HEK293 (cell line): ENCODE data around the gene SKI.
A peak's percentile ranks its signal among the peaks of the same experiment; 100 is the strongest.

Experiments used
- CTCF ChIA-PET: fragments of 350-600 bp; formaldehyde crosslinking; extraction: SDS; loops from one replicate; lab custom pipeline; 2021; ENCODE audit warnings: antibody characterized with exemption; lab: Yijun Ruan, JAX
- POLR2A ChIA-PET: fragments of 300-600 bp; formaldehyde crosslinking; extraction: SDS; loops from one replicate; lab custom pipeline; 2020; ENCODE audit warnings: antibody characterized with exemption, inconsistent platforms; lab: Yijun Ruan, JAX
- H3K27ac ChIP-seq: fragments of 200-500 bp; sonication (Bioruptor generic); 2 replicates; pipeline ENCODE4 v1.5.1; 2014; ENCODE audit warnings: low read depth, low read length, control low read depth, inconsistent platforms; ENCODE audit errors: extremely low read depth
- H3K36me3 ChIP-seq, 2 experiments: fragments of 200-500 bp in 1 of 2; sonication (Bioruptor generic) in 1 of 2; 1 replicate in 1 of 2; 2 replicates in 1 of 2; pipeline ENCODE4 v1.5.1; 2014 to 2017; ENCODE audit warnings: inconsistent platforms in 2 of 2, low read length in 2 of 2; ENCODE audit not compliant: control insufficient read depth in 2 of 2, insufficient read depth in 1 of 2
- H3K4me1 ChIP-seq: fragments of 200-500 bp; sonication (Bioruptor generic); 2 replicates; pipeline ENCODE4 v1.5.1; 2014; ENCODE audit warnings: mild to moderate bottlenecking, low read length, inconsistent platforms; ENCODE audit not compliant: control insufficient read depth, insufficient read depth
- H3K4me3 ChIP-seq: 2 replicates; pipeline ENCODE4 v1.5.1; 2011; ENCODE audit warnings: low read depth, mild to moderate bottlenecking, control low read depth, low read length, moderate library complexity
- H3K9me3 ChIP-seq: fragments of 200-500 bp; sonication (Bioruptor generic); 2 replicates; pipeline ENCODE4 v1.5.1; 2014; ENCODE audit warnings: low read depth, low read length, inconsistent platforms; ENCODE audit not compliant: control insufficient read depth, insufficient read depth
- EGR2 ChIP-seq: fragments of 450-650 bp; formaldehyde crosslinking; IDR thresholded peaks from 2 replicates; pipeline ENCODE4 v1.5.1; 2016; ENCODE audit warnings: low read depth, missing biosample characterization, missing genetic modification characterization
- FEZF1 ChIP-seq: fragments of 450-650 bp; formaldehyde crosslinking; IDR thresholded peaks from 2 replicates; pipeline ENCODE4 v1.5.1; 2016; ENCODE audit warnings: missing biosample characterization, missing genetic modification characterization
- MEIS1 ChIP-seq: sonication (generic); formaldehyde crosslinking; IDR thresholded peaks from 2 replicates; pipeline ENCODE4 v1.8.1; 2022; ENCODE audit warnings: missing genetic modification reagents, mild to moderate bottlenecking, borderline replicate concordance
- OSR2 ChIP-seq: fragments of 450-650 bp; formaldehyde crosslinking; IDR thresholded peaks from 2 replicates; pipeline ENCODE4 v1.5.1; 2016; ENCODE audit warnings: missing biosample characterization, missing genetic modification characterization
- ZBTB7A ChIP-seq: fragments of 450-650 bp; formaldehyde crosslinking; IDR thresholded peaks from 2 replicates; pipeline ENCODE4 v1.5.1; 2016; ENCODE audit warnings: low read depth, missing biosample characterization, missing genetic modification characterization
- ZIC2 ChIP-seq: fragments of 450-650 bp; formaldehyde crosslinking; IDR thresholded peaks from 2 replicates; pipeline ENCODE4 v1.5.1; 2016; ENCODE audit warnings: missing biosample characterization, missing genetic modification characterization
- ZNF157 ChIP-seq: fragments of 450-650 bp; formaldehyde crosslinking; IDR thresholded peaks from 2 replicates; pipeline ENCODE4 v1.5.1; 2016; ENCODE audit warnings: missing biosample characterization, missing genetic modification characterization
- ZNF16 ChIP-seq: fragments of 450-650 bp; formaldehyde crosslinking; IDR thresholded peaks from 2 replicates; pipeline ENCODE4 v1.5.1; 2016; ENCODE audit warnings: low read depth, missing biosample characterization, missing genetic modification characterization
- ZNF174 ChIP-seq: fragments of 450-650 bp; formaldehyde crosslinking; IDR thresholded peaks from 2 replicates; pipeline ENCODE4 v1.5.0; 2017; ENCODE audit warnings: missing biosample characterization, mild to moderate bottlenecking, missing genetic modification characterization
- ZNF394 ChIP-seq: fragments of 450-650 bp; formaldehyde crosslinking; IDR thresholded peaks from 2 replicates; pipeline ENCODE4 v1.5.1; 2016; ENCODE audit warnings: missing biosample characterization, missing genetic modification characterization, mild to moderate bottlenecking, moderate library complexity, borderline replicate concordance
- ZNF530 ChIP-seq: fragments of 450-650 bp; formaldehyde crosslinking; IDR thresholded peaks from 2 replicates; pipeline ENCODE4 v1.5.1; 2016; ENCODE audit warnings: low read depth, missing biosample characterization, missing genetic modification characterization
- ZNF544 ChIP-seq: fragments of 450-650 bp; formaldehyde crosslinking; IDR thresholded peaks from 2 replicates; pipeline ENCODE4 v1.5.0; 2017; ENCODE audit warnings: missing biosample characterization, missing genetic modification characterization
- ZNF626 ChIP-seq: fragments of 450-650 bp; sonication (Bioruptor Pico); formaldehyde crosslinking; IDR thresholded peaks from 2 replicates; pipeline ENCODE4 v1.5.1; 2018; ENCODE audit warnings: missing biosample characterization, missing genetic modification characterization, inconsistent platforms
- ZNF664 ChIP-seq: fragments of 450-650 bp; formaldehyde crosslinking; IDR thresholded peaks from 2 replicates; pipeline ENCODE4 v1.5.1; 2016; ENCODE audit warnings: missing biosample characterization, missing genetic modification characterization
- TF ChIP-seq, protein P1 (sequence below): sonication (generic); formaldehyde crosslinking; IDR thresholded peaks from 2 replicates; pipeline ENCODE4 v1.8.1; 2022; ENCODE audit warnings: mild to moderate bottlenecking, moderate library complexity, missing genetic modification reagents
- TF ChIP-seq, protein P2 (sequence below): fragments of 450-650 bp; formaldehyde crosslinking; IDR thresholded peaks from 2 replicates; pipeline ENCODE4 v1.5.1; 2016; ENCODE audit warnings: missing biosample characterization, missing genetic modification characterization
- TF ChIP-seq, protein P3 (sequence below): fragments of 450-650 bp; formaldehyde crosslinking; IDR thresholded peaks from 2 replicates; pipeline ENCODE4 v1.5.1; 2016; ENCODE audit warnings: missing biosample characterization, missing genetic modification characterization

Gene SKI

DNA sequence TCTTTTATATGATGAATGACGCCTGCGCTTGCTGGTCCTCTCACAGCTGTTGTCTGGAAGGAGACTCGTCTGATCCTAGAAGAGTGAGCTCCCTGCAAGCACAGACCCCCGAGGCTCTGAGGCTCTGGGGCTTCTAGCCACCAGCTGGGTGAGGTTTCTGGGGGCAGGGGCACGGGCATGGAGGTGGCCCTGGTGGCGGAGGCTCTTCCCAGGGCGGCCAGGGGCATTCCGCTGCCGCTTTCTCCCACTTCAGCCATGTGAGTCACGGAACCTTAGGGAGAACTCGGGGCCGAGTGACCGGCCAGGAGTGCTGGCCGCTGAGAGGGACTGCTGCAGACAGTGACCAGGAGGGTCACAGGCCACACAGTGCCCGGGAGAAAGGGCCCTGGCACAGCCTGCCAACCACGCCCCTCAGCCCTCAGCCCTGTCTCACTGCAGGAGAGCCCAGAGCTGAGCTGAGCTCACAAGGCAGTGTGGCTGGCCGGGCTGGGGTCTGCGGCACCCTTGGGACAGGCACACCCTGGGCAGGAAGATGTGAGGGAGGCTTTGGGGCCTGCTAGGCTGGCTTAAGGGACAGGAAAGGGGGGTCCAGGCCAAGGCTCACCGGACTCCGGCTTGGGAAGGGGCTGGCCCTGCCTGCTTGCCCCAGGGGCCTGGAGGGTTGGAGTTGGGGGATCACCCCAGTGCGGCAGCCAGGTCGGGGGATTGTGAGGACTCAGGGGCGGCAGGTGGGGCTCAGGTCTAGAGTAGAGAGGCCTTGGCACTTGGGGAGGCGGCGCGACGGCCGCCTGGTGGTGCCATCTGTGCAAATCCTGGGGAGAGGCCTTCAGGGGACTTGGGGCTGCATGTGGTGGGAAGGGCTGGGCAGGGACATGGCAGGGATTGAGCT is 127.5 kb downstream of the SKI start:
- TF ChIP-seq MEIS1 (no peak), ZIC2 (tag by site-specific recombination) (0 out of 2 replicates have a peak, but pooled peaks have one; percentile 30)
- CTCF ChIA-PET = interaction anchor here (0.6 kb wide), 1 partner anchor 180 kb away, joined by 4 read pairs; no protein-coding TSS in a partner anchor
- POLR2A ChIA-PET = no interaction called here
- H3K9me3 ChIP-seq = no peaks in the 10 kb centered on the region
- H3K27ac ChIP-seq = no peak overlapping the region
- H3K4me3 ChIP-seq = no peak overlapping the region
- no peaks in the 10 kb centered on the region for H3K4me1 ChIP-seq
- no peaks in the 10 kb centered on the region; a peak in 1 of 3 replicates for H3K36me3 ChIP-seq

DNA sequence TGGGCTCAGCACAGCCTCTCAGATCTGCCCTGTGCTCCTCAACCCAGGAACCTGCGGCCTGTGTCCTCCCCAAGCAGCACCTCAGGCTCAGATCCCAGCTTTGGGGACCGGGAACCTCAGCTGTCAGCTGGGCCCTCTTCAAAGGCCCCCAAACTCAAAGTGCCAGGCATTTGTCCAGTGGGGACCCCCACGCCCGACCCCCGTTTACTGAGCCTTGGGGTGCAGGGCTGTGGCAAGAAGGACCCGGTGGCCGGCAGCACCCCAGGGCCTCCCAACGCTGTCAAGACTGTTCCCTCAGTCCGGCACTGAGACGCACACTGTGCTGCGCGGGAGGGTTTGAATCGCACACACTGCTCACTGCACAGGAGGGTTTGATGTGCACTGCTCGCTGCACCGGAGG is 128.3 kb downstream of the SKI start:
- Histone ChIP-seq H3K36me3 (no peaks in the 10 kb centered on the region; a peak in 1 of 3 replicates), H3K4me3 (no peak overlapping the region), H3K4me1 (no peaks in the 10 kb centered on the region), H3K9me3 (no peaks in the 10 kb centered on the region)
- POLR2A ChIA-PET = no interaction called here
- TF ChIP-seq ZBTB7A (tag by site-specific recombination) (no peak), ZNF544 (no peak), ZNF16 (no peak)
- TF ChIP-seq, protein P1, sequence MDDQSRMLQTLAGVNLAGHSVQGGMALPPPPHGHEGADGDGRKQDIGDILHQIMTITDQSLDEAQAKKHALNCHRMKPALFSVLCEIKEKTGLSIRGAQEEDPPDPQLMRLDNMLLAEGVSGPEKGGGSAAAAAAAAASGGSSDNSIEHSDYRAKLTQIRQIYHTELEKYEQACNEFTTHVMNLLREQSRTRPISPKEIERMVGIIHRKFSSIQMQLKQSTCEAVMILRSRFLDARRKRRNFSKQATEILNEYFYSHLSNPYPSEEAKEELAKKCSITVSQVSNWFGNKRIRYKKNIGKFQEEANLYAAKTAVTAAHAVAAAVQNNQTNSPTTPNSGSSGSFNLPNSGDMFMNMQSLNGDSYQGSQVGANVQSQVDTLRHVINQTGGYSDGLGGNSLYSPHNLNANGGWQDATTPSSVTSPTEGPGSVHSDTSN (CRISPR knock-in tag) = no peak
- TF ChIP-seq, protein P2, sequence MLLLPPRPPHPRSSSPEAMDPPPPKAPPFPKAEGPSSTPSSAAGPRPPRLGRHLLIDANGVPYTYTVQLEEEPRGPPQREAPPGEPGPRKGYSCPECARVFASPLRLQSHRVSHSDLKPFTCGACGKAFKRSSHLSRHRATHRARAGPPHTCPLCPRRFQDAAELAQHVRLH = no peak
- TF ChIP-seq, all 188 proteins: peak for 0
- CTCF ChIA-PET = no interaction called here
- no peak overlapping the region for H3K27ac ChIP-seq

DNA sequence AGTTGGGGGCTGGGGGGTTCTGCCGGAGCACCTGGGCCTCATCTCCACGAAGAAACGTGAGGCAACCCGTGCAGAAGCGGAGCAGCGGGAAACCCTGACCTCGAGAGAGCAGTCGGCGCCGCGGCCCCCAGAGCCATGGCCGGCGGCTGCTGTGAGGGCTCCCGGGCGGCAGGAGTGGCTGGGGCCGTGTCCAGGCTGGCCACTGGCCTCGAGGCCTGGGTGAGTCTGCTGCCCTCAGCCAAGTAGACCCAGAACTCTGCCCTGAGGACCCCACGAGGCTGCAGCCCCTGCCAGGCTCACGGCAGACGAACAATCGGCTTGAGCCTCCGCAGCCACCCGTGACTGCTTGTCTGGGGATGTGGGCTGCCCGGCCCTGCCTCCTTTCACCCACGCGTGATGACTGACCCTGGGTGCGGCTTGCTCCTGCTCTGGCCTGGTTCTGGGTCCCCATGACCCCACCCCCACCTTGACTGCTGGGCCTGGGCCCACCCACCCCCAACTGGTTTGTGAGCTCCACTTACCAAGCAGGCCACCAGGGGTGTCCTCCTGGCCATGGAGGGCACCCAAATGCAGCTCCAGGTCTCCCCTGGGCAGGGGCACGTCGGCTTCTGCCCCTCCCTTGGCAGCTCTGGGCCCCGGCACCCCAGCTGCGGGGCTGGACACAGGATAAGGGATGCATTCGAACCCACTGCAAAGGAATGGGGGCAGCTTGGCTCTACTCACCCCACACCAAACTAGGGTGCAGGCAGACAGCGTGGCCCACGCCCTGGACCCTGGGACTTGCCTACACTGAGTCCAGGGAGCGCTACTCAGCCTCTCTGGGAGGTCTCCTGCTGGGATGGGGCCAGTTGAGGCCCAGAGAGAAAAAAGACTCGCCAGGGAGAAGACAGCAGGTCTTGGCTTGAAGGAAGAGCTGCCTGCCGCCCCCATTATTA is 129.1 kb downstream of the SKI start:
- ChIA-PET POLR2A (interaction anchor here (0.6 kb wide), 1 partner anchor 12 kb away, joined by 6 read pairs; no protein-coding TSS in a partner anchor), CTCF (interaction anchor here (1.1 kb wide), 1 partner anchor 25 kb away, joined by 4 read pairs; no protein-coding TSS in a partner anchor)
- Histone ChIP-seq H3K36me3 (no peaks in the 10 kb centered on the region; a peak in 1 of 3 replicates), H3K9me3 (no peaks in the 10 kb centered on the region), H3K4me1 (no peaks in the 10 kb centered on the region), H3K4me3 (no peak overlapping the region), H3K27ac (no peak overlapping the region)
- 0 out of 2 replicates have a peak, but pooled peaks have one; percentile 9 for TF ChIP-seq EGR2
- TF ChIP-seq FEZF1 = no peak

DNA sequence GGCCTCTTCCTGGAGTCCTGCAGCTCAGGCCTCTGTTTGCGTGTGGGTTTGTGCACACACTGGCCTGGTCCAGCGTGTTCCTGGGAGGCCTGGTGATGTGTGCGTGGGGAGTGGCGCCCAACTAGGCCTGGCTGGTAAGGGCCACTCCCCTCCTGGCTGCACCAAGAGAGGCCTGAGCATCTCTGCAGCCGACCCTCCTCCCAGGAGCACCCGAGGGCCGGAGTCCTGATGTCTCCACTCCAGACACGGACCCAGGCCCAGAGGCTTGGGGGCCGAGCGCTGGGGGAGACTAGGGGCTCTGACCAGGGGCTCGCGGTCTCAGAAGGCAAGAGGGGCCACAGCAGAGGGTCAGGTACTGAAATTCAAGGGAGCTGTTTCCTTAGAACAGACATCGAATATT is 130.0 kb downstream of the SKI start:
- H3K27ac ChIP-seq = no peak overlapping the region
- H3K9me3 ChIP-seq = no peaks in the 10 kb centered on the region
- no peak overlapping the region for H3K4me3 ChIP-seq
- no peaks in the 10 kb centered on the region for H3K4me1 ChIP-seq
- TF ChIP-seq, protein P3, sequence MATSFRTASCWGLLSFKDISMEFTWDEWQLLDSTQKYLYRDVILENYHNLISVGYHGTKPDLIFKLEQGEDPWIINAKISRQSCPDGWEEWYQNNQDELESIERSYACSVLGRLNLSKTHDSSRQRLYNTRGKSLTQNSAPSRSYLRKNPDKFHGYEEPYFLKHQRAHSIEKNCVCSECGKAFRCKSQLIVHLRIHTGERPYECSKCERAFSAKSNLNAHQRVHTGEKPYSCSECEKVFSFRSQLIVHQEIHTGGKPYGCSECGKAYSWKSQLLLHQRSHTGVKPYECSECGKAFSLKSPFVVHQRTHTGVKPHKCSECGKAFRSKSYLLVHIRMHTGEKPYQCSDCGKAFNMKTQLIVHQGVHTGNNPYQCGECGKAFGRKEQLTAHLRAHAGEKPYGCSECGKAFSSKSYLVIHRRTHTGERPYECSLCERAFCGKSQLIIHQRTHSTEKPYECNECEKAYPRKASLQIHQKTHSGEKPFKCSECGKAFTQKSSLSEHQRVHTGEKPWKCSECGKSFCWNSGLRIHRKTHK (tag by site-specific recombination) = no peak
- TF ChIP-seq MEIS1 (no peak), ZNF174 (no peak), ZNF394 (no peak), ZNF157 (tag by site-specific recombination) (no peak), ZNF626 (no peak), ZNF664 (tag by site-specific recombination) (no peak), ZNF530 (tag by site-specific recombination) (no peak), OSR2 (no peak)
- CTCF ChIA-PET = interaction anchor here (1.1 kb wide), 1 partner anchor 24 kb away, joined by 4 read pairs; no protein-coding TSS in a partner anchor
- H3K36me3 ChIP-seq = no peaks in the 10 kb centered on the region; a peak in 1 of 3 replicates
- POLR2A ChIA-PET = no interaction called here
